Stimulated activated CD8-positive, alpha-beta memory T cell treated with anti-CD3 and anti-CD28 coated beads, Interleukin-7, amount 100 ng/mL, for 48 hours (primary cell): Measurements from ENCODE around the gene ASPN.

ENCODE experiments used
- DNase-seq, 2 donors: peaks; one replicate each; pipeline ENCODE4 v3.0.0-alpha.2; 2020; ENCODE audit warnings: low read depth in 1 of 2; ENCODE audit errors: extremely low read depth in 1 of 2

The ASPN gene

DNA sequence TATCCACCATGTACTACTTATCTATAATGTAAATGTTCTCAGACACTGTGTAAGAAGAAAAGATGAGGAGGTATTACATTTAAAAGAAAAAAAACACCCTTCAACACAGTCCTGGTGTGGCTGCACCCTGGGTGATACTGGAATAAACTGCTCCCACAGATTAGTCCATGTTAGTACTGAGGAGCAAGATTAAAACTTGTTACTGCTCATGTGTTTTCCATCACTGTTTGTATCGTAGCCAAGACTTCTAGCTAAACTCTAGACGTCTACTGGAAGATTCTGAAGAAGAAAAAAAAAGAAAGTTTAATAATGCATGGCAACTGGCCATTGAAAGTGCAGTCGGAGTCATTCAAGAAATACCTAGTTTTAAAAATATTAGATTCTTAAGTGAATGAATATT, at the start of gene ASPN:
TSS of gene ASPN (minus strand) at position 178 of the 400 bp plus-strand sequence.
- DNase-seq, result no peak

DNA sequence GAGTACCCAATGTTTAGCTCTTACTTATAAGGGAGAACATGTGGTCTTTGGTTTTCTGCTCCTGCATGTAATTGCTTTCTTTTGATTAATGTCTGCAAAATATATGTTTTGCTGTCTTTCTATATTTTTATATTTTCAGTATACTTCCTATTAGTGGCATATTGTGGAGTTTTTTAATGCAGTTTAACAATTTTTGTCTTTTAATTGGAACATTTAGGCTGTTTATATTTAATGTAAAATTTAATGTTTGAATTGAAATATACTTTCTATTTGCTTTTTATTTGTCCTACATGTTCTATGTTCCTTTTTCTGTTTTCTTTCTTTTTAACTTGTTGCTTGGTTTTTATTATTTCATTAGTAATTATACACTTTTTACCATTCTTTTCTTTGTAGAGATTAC, 48.6 kb upstream of the ASPN start:
- DNase-seq, result no peak

DNA sequence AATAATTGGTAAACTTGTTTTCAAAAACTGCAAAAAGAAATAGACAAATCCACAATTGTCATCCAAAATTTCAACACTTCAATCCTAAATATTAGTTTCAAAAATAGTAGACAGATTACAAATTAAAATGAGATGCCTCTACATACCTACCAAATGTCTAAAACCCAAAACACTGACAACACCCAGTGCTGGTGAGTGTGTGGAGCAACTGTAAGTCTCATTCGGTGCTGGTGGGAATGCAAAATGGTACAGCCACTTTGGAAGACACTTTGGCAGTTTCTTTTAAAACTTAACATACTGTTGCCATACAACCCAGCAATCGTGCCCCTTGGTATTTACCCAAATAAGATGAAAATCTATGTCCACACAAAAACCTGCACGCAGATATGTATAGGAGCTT, 46.8 kb upstream of the ASPN start:
- DNase-seq, result no peak

GRCh38 chr9:92528522-92528849, 46.2 kb upstream of the ASPN start:
- no peak for DNase-seq

DNA sequence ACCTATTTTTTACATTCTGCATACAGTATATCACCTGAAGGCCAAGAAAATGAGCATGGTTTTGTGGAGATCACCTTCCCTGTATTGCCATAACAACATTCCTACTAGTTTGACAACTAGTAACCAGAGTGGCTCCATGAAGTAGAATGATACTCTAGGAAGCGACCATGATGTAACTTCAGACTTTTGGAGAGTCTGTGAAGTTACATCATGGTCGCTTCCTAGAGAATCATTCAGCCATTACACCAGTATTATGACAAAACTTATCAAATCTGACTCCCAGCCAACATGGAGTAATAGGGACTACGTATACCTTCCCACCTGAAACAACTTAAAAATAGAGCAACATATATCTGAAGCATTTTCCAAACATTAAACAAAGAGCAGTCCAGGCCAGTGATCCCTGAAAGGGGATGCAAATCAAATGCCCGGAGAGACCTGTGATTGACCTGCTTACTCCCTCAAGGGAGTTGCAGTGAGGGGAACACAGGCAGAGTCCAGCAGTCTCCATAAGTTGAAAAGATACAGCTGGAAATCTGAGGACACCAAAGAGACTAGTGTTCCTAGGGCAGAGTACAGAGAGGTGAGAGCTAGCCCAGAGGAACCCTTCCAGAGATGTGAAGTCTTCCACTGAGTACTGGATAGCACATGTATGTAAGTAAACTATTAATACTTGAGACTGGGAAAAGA, 45.7 kb upstream of the ASPN start:
- no peak for DNase-seq

DNA sequence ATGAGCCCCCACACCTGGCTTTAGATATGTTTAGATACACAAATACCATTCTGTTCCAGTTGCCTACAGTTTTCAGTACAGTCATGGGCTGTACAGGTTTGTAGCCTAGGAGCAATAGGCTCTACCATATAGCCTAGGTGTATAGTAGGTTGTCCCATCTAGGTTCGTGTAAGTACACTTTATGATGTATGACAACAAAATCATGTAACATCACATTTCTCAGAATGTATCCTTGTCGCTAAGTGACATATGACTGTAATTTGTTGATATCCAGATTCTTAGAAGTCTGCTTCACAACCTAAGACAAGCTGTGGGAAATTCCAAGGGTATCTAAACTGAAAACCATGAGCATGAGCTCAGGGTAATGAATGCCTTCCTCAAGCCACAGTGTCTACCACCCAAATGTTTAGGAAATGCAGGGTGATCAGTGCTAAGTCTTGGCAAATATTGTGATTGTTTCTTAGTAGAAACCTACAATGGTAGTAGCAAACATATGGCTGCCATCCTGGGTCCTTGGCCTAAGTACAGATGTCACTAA, 45.1 kb upstream of the ASPN start:
- DNase-seq, result no peak

- no peak for DNase-seq
Measured at GRCh38 chr9:92525306-92525705, 43.0 kb upstream of the ASPN start.

DNA sequence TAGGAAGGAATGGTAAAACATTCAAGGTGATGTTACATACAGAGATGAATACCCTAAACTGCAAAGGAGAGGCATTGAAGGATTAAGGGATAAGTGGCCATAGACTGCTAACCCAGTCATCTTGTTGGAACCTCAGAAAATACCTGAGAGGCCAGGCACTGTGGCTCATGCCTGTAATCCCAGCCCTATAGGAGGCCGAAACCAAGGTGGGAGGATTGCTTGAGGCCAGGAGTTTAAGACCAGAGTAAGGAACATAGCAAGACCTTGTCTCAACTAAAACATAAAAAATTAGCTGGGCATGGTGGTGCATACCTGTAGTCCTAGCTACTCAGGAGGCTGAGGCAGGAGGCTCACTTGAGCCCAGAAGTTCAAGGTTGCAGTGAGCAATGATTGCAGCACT, 42.6 kb upstream of the ASPN start:
- no peak for DNase-seq

DNA sequence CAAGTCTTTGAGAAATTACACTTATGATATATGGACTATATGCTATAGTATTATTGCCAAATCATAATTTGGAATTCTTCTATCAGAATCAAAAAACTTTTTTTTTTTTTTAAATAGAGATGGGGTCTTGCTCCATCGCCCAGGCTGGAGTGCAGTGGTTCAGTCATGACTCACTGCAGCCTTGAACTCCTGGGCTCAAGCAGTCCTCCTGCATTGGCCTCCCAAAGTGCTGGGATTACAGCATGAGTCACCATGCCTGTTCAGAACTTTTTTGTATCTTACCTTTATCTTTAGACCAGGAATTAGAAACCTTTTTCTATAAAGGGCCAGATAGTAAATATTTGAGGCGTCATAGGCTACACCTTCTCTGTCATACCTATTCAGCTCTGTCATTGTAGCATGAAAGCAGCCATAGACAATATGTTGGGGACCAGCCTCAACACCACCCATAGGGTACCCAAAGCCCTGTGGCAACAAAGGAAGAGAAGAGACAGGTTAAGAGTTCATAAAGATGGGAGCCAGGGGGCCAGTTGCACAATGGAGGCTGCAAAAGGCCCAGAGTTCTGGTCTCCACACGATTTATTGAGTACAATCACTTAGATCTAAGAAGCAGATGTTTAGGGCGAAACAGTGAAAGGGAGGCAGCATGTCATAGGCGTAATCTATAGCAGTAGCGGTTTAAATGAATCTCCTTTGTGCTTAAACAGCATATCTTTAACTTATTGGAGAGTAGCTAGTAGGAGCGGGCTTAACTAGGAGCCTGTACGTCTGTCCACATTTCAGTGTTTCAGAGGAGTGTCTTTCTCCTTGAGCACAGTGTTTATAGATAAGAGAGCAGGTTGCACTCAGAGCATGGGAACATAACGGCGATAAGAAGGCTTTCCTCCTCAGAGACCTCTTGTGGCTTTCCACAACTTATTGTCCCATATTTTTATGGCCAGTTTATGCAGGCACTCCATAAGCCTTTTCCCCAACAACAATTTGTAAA, 41.0 kb upstream of the ASPN start:
- DNase-seq, result no peak

GRCh38 chr9:92520837-92521236, 38.5 kb upstream of the ASPN start:
- no peak for DNase-seq

DNA sequence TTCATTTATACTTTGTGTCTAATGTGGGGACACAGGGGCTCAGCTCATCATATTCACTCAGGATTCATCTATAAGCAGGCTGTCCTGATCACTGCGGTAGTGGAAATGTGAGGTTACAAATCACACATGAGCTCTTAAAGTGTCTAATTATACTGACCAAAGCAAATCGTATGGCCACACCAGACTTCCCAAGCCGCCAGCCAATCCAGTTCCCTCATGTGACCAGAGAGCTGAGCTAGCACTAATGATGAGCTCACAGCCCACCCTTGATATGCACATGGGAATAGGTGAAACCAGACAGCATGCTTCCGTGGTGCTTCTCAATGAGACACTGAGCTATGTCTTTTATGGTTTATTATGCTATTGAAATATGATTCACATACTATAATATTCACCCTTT, 35.9 kb upstream of the ASPN start:
- no peak for DNase-seq

DNA sequence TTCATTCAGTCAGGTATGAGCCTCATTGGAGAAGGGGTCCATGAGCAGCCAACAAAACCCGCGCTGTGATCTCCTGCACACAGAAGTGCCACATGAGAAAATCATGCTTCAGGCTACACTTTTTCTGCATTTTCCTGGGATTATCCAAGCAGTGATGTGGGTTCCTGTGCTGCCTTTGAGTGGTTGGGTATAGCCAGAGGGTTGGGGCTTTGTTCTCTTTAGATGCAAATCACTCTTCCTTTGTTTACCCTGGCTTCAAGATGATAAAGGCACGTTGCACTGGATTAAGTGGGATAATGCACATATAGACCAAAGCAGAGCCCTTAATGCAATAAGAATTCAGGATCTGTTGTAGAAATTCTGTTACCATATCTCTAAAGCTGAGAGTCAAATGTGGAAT, 34.7 kb upstream of the ASPN start:
- DNase-seq, result no peak

DNA sequence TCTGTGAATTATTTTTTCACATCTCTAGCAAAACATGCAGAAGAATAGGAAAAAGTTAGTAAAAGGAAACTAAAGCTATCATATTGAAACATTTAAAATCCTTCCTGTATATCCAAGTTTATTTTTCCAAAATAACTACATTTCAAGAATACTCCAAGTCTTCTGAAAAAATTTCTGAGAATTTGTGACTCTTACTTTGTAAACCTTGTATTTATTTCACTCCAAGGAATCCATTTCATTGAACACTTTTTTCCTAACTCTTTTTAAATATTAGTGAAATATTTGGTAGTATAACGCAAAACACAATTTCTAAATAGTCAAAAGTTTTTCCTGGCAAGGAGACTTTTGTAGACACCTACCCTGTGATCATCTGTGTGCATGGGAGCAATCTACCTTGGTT, 34.2 kb upstream of the ASPN start:
- no peak for DNase-seq

DNA sequence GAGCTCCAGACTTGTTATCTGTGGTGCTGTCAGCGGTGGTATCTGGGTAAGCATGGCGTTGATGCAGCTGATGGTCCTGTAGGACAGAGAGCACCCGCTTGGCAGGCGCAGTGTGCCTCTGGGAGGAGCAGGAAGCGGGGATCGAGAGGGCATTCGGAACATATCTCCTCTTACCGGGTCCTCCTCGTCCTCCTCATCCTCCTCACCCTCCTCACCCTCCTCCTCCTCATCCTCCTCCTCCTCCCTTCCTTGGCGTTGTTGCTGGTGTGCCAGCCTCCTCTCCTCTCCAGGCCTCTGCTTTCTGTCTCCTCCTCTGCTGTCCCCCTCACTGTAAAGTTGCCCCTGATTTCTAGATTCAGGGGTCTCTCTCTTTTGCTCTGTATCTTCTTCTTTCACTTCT, 32.3 kb upstream of the ASPN start:
- DNase-seq, result no peak

DNA sequence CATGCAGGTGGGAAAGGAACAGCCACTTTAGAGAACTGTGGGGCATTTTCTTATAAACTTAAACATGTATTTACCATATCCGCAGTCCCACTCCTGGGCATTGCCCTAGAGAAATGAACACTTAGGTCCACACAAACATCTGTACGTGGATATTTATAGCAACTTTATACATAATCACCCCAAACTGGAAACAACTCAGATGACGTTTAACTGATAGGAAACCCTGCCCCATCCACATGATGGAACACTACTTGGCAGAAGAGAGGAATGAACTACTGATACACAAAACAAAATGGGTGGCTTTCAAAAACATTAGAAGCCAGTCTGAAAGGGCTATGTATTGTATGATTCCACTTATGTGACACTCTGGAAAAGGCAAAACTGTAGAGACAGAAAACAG, 31.0 kb upstream of the ASPN start:
- no peak for DNase-seq

- DNase-seq, result no peak
Measured at GRCh38 chr9:92512622-92513021, 30.3 kb upstream of the ASPN start.

- DNase-seq, result no peak
Measured at GRCh38 chr9:92510747-92511146, 28.4 kb upstream of the ASPN start.

GRCh38 chr9:92509050-92509449, 26.7 kb upstream of the ASPN start:
- no peak for DNase-seq

GRCh38 chr9:92508018-92508820, 25.9 kb upstream of the ASPN start:
- DNase-seq, result no peak

DNA sequence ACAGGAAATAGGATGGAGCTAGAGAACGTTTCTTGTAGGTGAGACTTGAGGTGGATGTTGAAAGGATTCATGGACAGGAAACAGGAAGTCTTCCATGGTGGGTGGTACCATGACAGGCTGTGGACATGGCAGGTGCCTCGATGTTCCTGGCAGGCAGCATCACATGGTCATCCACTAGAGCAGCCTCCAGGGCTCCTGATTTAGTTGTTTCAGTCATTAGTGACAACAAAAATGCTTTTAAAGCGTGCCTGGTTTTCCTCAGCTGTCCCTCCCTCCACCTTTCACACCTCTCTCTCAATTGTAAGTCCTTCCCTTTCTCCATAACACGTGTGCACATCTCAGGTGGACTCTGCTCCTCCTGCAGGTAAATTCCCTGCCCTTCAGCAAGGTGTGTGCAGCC, 25.2 kb upstream of the ASPN start:
- no peak for DNase-seq

GRCh38 chr9:92507005-92507404, 24.7 kb upstream of the ASPN start:
- DNase-seq, result no peak
